SKM-1 (cell line): ENCODE results near the gene PROB1.
A peak's percentile ranks its signal among the peaks of the same experiment; 100 is the strongest.
"Not testable (repeated sequence)": the region's sequence is repeated elsewhere in the genome, so short reads cannot be mapped to it uniquely, and the experiment has no call there.

Experiments
- DNase-seq: peaks from one replicate; lab custom pipeline; 2025; ENCODE audit not compliant: unreplicated experiment; lab: John Stamatoyannopoulos, UW

The PROB1 gene, protein sequence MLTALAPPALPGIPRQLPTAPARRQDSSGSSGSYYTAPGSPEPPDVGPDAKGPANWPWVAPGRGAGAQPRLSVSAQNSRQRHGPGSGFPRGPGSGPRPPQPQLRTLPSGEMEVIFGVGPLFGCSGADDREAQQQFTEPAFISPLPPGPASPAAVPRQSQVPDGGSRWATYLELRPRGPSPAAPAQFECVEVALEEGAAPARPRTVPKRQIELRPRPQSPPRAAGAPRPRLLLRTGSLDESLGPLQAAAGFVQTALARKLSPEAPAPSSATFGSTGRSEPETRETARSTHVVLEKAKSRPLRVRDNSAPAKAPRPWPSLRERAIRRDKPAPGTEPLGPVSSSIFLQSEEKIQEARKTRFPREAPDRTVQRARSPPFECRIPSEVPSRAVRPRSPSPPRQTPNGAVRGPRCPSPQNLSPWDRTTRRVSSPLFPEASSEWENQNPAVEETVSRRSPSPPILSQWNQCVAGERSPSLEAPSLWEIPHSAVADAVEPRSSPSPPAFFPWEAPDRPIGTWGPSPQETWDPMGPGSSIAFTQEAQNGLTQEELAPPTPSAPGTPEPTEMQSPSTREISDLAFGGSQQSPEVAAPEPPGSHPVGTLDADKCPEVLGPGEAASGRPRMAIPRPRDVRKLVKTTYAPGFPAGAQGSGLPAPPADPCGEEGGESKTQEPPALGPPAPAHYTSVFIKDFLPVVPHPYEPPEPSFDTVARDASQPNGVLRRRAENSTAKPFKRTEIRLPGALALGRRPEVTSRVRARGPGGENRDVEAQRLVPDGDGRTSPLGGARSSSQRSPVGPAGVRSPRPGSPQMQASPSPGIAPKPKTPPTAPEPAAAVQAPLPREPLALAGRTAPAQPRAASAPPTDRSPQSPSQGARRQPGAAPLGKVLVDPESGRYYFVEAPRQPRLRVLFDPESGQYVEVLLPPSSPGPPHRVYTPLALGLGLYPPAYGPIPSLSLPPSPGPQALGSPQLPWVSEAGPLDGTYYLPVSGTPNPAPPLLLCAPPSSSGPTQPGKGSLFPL

DNA sequence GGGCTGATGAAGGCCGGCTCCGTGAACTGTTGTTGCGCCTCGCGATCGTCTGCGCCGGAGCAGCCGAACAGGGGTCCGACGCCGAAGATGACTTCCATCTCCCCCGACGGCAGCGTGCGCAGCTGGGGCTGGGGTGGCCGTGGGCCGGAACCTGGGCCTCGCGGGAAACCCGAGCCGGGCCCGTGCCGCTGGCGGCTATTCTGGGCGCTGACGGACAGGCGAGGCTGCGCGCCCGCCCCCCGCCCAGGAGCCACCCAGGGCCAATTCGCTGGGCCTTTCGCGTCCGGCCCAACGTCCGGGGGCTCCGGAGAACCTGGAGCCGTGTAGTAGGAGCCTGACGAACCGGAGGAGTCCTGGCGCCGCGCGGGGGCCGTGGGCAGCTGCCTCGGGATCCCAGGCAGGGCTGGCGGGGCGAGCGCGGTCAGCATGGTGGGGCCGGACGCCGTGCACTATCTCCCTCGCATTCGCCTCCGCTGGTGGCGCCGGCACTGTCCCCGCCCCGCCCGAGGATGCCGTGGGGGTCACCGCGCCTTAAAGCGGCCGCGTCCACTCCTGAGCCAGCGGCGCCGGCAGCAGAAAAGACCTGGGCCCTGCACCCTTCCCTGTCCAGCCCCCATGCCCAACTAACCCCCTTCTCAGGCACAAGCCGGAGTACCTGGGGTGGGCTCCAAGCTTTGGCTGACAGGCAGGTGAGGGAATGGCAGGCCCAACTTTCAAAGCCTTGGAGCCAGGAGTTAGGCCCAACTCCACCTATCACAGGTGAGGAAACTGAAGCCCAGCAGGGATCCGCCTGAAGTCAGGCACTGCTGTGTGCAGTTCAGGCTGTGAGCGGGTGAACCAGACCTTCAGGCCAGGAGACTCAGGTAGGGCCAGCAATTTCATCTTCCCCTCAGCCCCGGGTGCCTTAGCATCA, at the start of gene PROB1:
PROB1 (minus strand) TSS at position 451 of the 913 bp plus-strand sequence; CDS start at position 428, 23 bp downstream.
- DNase-seq: no peak

DNA sequence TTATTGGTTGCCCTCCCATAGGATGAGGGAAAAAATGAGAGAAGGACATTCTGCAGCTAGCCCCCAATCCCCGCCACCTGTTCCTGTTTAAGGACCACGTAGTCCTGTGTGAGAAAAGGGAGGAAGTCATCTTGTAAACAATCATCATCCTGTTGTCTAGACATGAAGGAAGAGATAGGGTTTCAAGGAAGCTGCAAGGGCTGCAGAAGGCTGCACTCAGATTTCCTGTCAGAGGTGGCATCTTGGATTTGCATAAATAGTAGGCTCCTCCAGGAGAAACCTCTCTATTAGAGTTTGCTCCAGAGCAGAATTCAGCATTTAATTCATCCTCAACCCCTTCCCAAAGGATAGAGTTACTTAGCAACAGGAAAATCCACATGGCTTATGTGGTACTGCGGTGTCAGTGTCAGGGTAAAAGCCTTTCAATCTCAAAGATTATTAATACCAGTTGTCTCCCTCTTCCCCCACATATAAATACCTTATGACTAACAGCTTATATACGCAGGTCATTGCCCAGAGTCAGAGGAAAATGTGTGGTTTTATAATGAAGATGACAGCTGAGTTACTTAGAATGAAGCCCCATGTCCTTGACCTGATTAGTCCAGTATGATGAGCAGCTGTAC, 49.0 kb upstream of the PROB1 start:
- no peak for DNase-seq

DNA sequence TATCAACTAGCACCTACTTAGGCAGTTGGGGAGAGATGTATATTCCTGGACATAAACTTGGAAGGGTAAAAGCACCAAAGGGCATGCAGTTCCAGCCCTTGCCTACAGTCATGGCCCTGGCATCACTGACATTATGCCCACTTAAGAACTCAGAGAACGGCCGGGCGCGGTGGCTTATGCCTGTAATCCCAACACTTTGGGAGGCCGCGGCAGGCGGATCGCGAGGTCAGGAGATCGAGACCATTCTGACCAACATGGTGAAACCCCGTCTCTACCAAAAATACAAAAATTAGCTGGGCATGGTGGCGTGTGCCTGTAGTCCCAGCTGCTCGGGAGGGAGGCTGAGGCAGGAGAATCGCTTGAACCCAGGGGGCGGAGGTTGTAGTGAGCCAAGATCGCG, 45.5 kb upstream of the PROB1 start:
- not testable (repeated sequence) for DNase-seq

DNA sequence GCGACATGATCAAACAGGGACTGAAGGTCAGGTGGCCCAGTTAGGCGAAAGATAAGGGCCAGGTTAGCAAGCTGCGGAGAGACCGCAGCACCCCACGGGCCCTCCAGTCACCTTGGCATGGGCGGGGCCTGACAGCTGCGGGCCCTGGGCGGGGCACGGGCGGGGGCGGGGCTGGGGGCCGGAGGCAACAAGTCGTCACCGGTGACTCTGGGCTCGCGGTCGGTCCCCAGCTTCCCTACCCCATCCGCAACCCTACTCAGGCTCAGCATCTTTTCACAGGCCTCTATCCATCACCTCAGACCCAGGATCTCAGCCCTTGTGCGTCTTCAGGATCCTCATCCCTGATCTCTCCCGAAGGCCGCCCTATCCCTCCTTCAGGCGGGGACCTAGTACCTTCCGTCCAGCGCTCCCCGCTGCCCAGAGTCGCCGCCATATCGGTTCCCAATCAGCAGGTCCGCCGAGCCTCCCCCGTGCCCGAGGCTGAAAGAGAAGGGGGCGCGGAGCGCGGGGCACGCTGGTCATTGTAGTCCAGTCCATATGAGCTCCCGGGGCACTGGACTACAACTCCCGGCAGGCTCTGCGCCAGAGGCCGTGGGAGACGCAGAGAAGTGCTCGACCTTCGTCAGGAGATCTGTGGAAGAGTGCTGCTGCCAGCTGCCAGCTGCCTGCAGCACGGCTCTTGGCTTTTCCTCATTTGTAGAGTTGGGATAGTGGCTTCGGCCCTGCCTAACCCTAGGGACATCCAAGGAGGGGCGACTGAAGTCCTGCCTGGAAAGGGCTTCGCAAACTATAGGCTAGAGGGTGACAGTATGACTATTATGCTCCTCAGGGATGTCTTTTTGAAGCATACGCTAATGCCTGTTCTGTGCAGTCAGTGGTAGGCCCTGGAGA, 44.4 kb upstream of the PROB1 start, which contains the start of gene DNAJC18:
DNAJC18 (minus strand) TSS at position 513 of the 891 bp plus-strand sequence; CDS start at position 433, 80 bp downstream.
- peak; percentile 60 for DNase-seq

DNA sequence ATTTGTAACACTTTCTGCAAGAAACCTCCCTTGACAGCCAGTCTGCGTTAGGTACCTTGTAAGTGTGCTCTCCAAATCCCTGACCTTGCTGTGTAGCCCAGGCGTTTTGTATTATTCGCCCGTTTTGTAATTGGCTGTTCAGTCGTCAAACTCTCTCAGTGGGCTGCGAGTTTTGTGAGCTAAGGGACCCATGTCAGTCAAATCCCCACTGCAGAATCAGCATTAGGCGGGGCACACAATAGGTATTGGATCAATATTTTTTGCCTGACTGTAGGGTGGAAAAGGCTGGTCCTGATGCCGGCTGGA, 43.8 kb upstream of the PROB1 start:
- DNase-seq: no peak

DNA sequence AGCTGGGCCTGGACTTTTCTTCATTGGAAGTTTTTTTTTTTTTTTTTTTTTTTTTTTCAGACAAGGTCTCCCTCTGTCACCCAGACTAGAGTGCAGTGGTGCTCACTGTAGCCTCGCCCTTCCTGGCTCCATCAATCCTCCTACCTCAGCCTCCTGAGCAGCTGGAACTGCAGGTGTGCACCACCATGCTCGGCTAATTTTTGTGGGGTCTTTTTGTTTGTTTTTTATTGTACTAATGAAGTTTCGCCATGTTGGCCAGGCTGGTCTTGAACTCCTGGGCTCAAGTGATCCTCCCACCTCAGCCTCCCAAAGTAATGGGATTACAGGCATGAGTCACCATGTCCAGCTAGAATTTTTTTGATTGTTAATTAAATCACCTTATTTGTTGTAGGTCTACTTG, 40.8 kb upstream of the PROB1 start:
- DNase-seq: no peak

DNA sequence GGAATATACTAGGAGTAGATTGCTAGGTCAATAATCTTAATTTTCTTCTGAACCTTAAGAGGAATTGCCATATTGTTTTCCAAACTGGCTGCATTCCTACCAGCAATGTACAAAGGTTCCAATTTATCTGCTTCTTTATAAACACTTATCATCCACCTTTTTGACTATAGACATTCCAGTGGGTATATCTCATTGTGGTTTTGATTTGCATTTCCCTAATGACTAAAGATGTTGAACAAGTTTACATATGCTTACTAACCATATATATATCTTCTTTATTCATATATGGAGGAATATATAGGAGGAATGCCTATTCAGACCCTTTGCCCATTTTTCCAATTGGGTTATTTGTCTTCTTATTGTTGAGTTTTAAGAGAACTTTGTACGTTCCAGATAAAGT, 36.8 kb upstream of the PROB1 start:
- DNase-seq: no peak

DNA sequence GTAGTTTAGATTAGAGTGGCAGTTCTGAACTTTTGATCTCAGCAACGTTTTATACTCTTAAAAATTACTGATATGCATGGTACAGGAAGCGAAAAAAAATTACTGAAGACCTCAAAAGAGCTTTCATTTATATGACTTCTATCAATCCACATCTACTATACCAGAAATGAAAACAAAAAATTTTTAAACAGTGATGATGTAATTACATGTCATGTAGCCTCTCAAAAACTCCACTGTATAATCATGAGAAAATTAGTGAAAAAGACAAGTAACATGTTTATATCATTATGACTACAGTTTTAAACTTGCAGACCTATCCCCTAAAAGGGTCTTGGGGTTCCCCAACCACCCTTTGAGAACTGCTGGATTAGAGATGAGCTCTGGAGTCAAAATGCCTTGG, 35.1 kb upstream of the PROB1 start:
- no peak for DNase-seq

DNA sequence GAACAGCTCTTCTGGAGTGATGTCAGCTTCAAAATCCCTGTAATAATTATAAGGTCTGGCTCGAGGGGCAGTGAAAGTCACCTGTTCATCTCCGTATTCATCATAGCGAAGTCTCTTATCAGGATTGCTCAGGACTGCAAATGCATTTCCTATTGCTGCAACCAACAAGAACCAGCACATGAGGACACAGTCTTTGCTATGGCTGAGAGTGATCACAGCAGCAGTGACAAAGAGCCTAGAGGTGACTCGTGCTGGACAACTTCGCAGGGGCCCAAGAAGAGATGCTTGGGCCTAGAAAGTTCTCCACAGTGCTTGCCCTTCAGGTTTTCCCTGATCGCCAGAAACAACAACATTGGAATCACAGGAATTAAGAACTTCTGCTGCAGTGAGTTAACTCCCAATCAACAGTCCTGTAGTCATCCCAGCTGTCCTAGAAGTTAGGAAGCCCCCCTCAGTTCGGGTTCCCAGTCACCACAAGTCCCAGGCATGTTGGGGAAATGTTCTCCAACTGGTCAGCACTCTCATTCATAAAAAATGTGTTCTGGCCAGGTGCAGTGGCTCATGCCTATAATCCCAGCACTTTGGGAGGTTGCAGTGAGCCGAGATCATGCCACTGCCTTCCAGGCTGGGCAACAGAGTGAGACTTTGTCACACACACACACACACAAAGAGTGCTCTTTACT, 31.4 kb upstream of the PROB1 start:
- DNase-seq: no peak

DNA sequence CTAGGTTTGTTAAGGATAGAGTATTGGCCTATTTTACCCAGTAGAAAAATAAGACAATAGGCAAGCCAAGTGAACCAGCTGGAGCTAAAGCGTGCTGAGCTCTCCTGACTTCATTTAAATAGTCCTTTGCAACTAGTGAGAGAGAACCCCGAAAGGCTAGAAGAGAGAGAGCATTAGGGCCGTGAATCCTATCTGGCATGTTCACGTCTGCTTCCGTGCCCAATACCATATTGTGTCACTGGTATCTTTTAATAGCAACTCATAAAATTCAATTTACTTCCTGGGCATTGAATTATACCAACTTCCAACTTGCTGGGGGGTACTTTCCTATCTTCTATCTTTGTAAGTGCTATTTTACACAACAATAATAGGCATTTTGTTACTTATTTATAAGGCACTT, 30.6 kb upstream of the PROB1 start:
- no peak for DNase-seq

DNA sequence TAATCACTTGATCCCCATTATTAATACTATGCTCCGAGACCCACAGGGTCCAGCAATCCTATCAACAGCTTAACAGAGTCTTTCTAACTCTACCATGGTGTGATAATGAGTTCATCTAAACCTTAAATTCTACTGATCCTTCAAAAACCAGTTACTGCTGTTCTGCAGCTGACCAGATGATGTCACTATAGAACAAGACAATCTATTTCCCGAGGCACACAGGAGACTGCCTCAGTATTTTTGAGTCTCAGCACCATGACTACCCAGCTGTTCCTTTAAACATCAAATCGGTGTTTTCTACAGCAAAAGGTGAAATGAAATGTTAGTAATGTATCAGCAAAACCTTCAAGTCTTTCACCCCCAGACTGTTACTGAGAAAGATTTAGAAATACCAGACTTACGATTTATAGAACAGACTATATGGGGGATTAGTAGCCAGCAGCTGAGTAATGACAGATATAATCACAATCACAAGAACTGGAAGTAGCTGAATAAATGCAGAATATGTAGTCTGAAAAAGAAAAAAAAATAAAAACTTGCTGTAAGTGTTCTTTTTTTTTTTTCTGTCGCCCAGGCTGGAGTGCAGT, 27.5 kb upstream of the PROB1 start:
- peak; percentile 66 for DNase-seq

DNA sequence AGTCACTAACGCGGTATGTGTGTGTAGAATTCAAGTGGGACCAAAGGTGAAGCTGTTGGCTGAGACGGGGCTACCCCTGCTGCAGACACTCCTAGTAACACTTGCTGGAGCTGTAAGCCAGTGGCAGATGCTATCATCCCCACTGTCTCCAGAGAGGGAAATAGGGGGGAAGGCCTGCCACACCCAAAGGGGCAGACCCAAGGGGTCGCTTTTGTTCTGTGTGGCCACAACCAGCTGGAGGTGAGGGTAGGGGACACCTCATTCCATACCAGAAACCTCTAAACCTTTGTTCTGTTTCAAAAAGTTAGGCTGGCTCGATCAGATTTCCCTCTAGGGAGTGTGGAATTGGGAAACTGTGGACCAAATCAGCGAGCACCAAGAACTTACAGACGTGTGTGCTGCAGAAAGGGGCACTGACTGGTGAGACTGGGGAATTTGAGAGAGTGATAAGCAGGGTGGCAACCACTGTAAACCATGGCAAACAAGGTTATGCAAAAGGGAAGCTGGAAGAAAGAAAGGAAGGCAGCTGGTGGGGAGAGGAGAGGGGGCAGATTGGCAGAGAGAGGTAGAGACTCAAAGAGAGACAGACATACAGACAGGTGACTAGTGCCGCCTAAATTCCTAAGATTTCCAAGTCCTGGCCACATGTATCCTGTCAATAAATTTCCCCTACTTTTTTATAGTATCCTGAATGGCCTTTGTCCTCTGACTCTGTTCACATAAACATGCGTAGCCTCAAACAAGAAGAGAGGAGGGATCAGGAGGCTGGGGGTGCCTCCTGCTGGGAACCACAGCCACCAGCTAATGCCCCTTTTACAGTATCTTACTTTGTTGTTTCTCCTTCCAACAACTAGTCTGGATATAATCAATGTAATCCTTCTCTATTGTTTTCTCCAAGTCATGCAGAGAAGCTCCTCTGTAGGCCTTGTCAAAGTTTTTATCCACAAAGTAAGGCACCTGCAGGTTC, 24.6 kb upstream of the PROB1 start:
- DNase-seq: no peak

DNA sequence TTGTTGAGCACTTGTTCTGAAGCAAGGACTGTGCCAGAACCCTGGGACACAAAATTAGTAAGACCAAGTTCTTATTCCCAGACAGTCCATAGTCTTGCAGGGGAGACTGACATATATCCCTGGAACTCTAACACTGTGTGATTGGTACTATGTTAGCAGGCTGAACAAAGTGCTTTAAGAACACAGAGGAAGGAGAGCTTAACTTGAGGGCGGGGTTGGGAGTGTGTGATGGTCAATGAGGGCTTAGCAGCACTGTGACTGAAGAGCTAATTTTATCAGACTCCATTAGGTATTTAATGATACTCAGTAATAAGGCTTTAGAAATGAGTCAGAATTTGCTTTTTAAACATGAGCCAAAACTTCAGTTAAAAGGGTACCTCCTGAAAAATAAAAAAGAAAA, 23.9 kb upstream of the PROB1 start:
- DNase-seq: no peak

DNA sequence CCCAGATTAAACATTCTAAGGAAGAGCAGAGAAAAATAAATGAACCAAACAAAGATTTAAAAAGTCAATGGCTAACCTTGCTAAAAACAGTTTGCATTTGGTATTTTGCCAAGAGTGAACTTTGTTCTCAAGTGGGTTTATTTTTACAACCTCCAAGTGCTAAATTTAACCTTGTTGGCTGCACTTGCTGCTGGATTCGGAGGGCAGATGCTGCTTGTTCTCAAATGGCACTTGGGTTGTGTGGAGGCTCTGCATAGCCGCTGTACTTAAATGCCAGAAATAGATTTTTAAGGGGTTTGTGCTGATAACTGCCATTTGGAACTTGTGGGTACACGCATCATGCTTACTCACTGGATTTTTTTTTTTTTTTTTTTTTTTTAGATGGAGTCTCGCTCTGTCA, 22.3 kb upstream of the PROB1 start:
- DNase-seq: no peak

DNA sequence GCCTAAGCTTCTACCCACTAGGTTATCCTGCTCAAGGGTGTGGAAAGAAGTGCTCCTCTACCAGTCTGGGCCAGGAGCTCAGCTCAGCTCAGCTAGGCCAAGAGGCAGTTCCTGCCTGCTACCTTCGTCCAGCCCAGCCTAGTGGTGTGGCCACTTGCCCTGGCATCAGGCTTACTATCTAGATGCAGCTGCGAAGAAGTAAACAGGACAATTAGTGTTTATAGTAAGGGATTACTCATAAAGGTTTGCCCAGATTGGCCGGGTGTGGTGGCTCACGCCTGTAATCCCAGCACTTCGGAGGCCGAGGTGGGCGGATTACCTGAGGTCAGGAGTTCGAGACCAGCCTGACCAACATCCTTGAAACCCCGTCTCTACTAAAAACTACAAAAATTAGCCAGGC, 21.7 kb upstream of the PROB1 start:
- DNase-seq: no peak

DNA sequence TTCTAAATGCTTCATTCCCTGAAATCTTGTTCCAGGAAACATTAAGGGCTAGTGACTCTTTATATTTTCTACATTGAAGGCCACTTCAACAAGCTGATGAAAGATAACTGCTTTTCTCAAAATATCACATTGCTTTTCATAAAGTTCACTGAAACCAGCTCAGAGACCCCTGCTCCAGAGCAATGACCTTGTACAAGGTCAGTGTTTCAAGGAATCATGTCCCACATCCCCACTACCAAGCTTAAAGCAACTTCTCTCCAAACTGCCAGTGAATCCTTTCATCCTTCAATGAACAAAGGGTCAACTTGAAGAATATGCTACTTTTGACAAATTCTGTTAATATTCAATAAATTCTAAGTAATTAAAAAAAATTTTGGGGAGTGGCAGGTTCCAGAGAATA, 21.0 kb upstream of the PROB1 start:
- no peak for DNase-seq

DNA sequence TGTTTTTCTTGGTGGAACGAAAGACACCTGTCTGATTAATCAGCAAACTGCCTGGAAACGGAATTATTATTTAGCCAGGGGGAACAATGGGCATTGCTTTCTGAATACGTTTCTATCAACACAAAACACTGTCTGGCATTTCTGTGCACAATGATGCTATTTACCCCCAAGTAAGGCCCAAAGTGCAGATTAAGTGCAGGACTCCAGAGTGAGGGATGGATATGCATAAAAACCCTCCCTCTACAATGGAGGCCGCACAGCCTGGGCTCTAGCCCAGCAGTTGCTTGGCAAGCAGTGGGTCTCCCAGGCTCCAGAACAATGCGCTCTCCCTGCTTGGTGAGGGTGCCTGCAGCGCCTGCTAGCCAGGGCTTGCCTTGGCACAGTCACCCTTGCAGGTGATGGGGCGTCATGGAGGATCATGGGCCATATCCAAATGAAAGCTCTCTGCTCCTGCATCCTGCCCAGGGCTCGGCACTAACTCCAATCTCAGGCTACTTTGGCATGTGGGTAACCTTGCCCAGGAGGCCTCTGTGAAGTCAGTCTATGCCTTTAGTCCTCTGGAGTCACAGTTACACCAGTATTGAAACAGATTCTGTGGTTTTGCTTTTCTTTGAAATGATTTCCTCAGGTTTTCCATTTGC, 20.4 kb upstream of the PROB1 start:
- DNase-seq: no peak
